HepG2 (cell line): ENCODE measurements around the gene RTCA. TPM values are rescaled to one million over a fixed set of nuclear protein-coding genes. Genes with fewer than 3 reads are reported as not detected.
"Not testable (repeated sequence)": the region's sequence is repeated elsewhere in the genome, so short reads cannot be mapped to it uniquely, and the experiment has no call there.

Source experiments
- ATAC-seq: fragments of 200-7000 bp; cut with Tn5 transposase; 3 replicates; pipeline ENCODE4 v1.9.1; 2020; ENCODE audit warnings: mild to moderate bottlenecking, moderate library complexity
- BruUV-seq: library from RNA; stranded (reverse); fragments of 400-500 nt; replicated peaks from 2 replicates; lab custom pipeline; 2021; lab: Mats Ljungman, UMichigan
- CTCF ChIA-PET: fragments of 300-600 bp; formaldehyde crosslinking; extraction: SDS; loops from one replicate; lab custom pipeline; 2021; ENCODE audit warnings: low total read pairs, inconsistent platforms, low intra/inter-chr PET ratio; lab: Yijun Ruan, JAX
- POLR2A ChIA-PET: fragments of 350-600 bp; sonication (Branson Sonifier 250); formaldehyde crosslinking; loops from one replicate; lab custom pipeline; 2020; ENCODE audit warnings: antibody characterized with exemption, inconsistent platforms; lab: Yijun Ruan, JAX
- DNase-seq: peaks from one replicate; pipeline ENCODE4 v3.0.0-alpha.2; 2015; ENCODE audit warnings: low spot score
- FAIRE-seq: peaks from 3 replicates; lab custom pipeline; 2011; peaks lifted over from hg19 to GRCh38; lab: Jason Lieb, UNC
- H2AFZ ChIP-seq: one replicate; pipeline ENCODE4 v1.6.1; 2011; ENCODE audit warnings: low read length, inconsistent platforms
- H3K27ac ChIP-seq: fragments of 300-600 bp; 3 replicates; pipeline ENCODE4 v1.8.0; 2011; ENCODE audit warnings: mixed run types, mild to moderate bottlenecking, mixed read lengths, low read length, inconsistent platforms; ENCODE audit not compliant: insufficient read depth; ENCODE audit errors: extremely low read length
- H3K27me3 ChIP-seq, 2 experiments: fragments of 200-600 bp in 1 of 2; 2 replicates in 1 of 2; 3 replicates in 1 of 2; pipeline versions ENCODE4 v1.6.0 to v1.8.0; 2011; ENCODE audit warnings: low read length in 2 of 2, mild to moderate bottlenecking in 2 of 2, moderate library complexity in 2 of 2, inconsistent platforms in 1 of 2; ENCODE audit not compliant: insufficient read depth in 2 of 2, control insufficient read depth in 1 of 2
- H3K36me3 ChIP-seq, 2 experiments: fragments of 200-600 bp in 1 of 2; replicated peaks in 1 of 2; 2 replicates in 1 of 2; 3 replicates in 1 of 2; pipeline versions ENCODE4 v1.5.1 to v1.8.0; 2011; ENCODE audit warnings: low read length in 2 of 2, inconsistent platforms in 1 of 2; ENCODE audit not compliant: insufficient read depth in 2 of 2, control insufficient read depth in 1 of 2
- H3K4me1 ChIP-seq: 2 replicates; pipeline ENCODE4 v1.5.1; 2012; ENCODE audit warnings: low read length, inconsistent platforms; ENCODE audit not compliant: insufficient read depth
- H3K4me2 ChIP-seq: 2 replicates; pipeline ENCODE4 v1.6.0; 2011; ENCODE audit warnings: low read depth, low read length, inconsistent platforms
- H3K4me3 ChIP-seq, 3 experiments: fragments of 200-600 bp in 1 of 3; sonication (generic), shearing (Covaris generic) in 1 of 3; replicated peaks in 1 of 3; 2 replicates each; pipeline ENCODE4 v1.5.1; 2011 to 2016; ENCODE audit warnings: low read length in 3 of 3, inconsistent platforms in 2 of 3, low read depth in 2 of 3, mild to moderate bottlenecking in 2 of 3, control low read depth in 1 of 3, mixed read lengths in 1 of 3; ENCODE audit not compliant: insufficient read depth in 1 of 3
- H3K79me2 ChIP-seq: one replicate; pipeline ENCODE4 v1.6.1; 2011; ENCODE audit warnings: low read length, inconsistent platforms; ENCODE audit not compliant: insufficient read depth
- H3K9ac ChIP-seq: 2 replicates; pipeline ENCODE4 v1.6.0; 2011; ENCODE audit warnings: mild to moderate bottlenecking, low read depth, low read length, inconsistent platforms; ENCODE audit not compliant: insufficient read depth
- H3K9me3 ChIP-seq: 2 replicates; pipeline ENCODE4 v1.5.1; 2012; ENCODE audit warnings: mild to moderate bottlenecking, low read length
- H4K20me1 ChIP-seq: 2 replicates; pipeline ENCODE4 v1.6.0; 2011; ENCODE audit warnings: inconsistent platforms, mild to moderate bottlenecking, low read length, moderate library complexity; ENCODE audit not compliant: insufficient read depth
- AGO2 ChIP-seq: fragments of 200-400 bp; formaldehyde crosslinking; optimal IDR thresholded peaks from 2 replicates; pipeline ENCODE3; 2017; ENCODE audit warnings: mild to moderate bottlenecking, low read depth, low read length, moderate library complexity
- CHD2 ChIP-seq: IDR thresholded peaks from 2 replicates; pipeline ENCODE4 v1.6.1; 2011; ENCODE audit warnings: low read depth, low read length, improper control_type of control experiment
- HOXA7 ChIP-seq: sonication (generic); formaldehyde crosslinking; IDR thresholded peaks from 2 replicates; pipeline ENCODE4 v1.8.1; 2022; ENCODE audit warnings: mild to moderate bottlenecking, missing genetic modification reagents, moderate library complexity
- KDM2A ChIP-seq: sonication (generic); formaldehyde crosslinking; IDR thresholded peaks from 2 replicates; pipeline ENCODE4 v1.4.0; 2020; ENCODE audit warnings: low read depth, missing genetic modification reagents, borderline replicate concordance
- ZBTB7B ChIP-seq: sonication (generic); formaldehyde crosslinking; IDR thresholded peaks from 2 replicates; pipeline ENCODE4 v1.4.0; 2020; ENCODE audit warnings: missing genetic modification reagents
- ZNF136 ChIP-seq: sonication (generic); formaldehyde crosslinking; IDR thresholded peaks from 2 replicates; pipeline ENCODE4 v1.8.1; 2022; ENCODE audit warnings: low read depth, mild to moderate bottlenecking, moderate library complexity, missing genetic modification reagents
- ZNF180 ChIP-seq: sonication (generic); formaldehyde crosslinking; IDR thresholded peaks from 2 replicates; pipeline ENCODE4 v1.4.0; 2020; ENCODE audit warnings: low read depth, missing genetic modification reagents, borderline replicate concordance
- ZNF383 ChIP-seq: sonication (generic); formaldehyde crosslinking; IDR thresholded peaks from 2 replicates; pipeline ENCODE4 v1.4.0; 2020; ENCODE audit warnings: missing genetic modification reagents, mild to moderate bottlenecking, borderline replicate concordance
- ZNF564 ChIP-seq: sonication (generic); formaldehyde crosslinking; IDR thresholded peaks from 2 replicates; pipeline ENCODE4 v1.8.1; 2023; ENCODE audit warnings: mild to moderate bottlenecking, missing genetic modification reagents
- ZNF781 ChIP-seq: sonication (generic); formaldehyde crosslinking; IDR thresholded peaks from 2 replicates; pipeline ENCODE4 v1.5.1; 2020; ENCODE audit warnings: borderline replicate concordance, mild to moderate bottlenecking, missing genetic modification reagents; ENCODE audit errors: not compliant biosample characterization
- WGBS: methylation state at CpG from one replicate; pipeline ENCODE4 v1.1.6; 2017; ENCODE audit warnings: low lambda C conversion rate; 5-methylcytosine and 5-hydroxymethylcytosine counted together
- in situ Hi-C: cut with HindIII; loops from 2 replicates; pipeline ENCODE4 v1.10.0; 2017; ENCODE audit warnings: low pct_unique_long_range_greater_than_20kb; ENCODE audit not compliant: extremely low pct_ligation_motif_present
- intact Hi-C: fragments of 100-400 bp; cut with micrococcal nuclease; formaldehyde crosslinking; loops from one replicate; pipeline ENCODE4 v1.10.0; 2022; ENCODE audit not compliant: unreplicated experiment
- polyA plus RNA-seq, 8 experiments: library from polyadenylated mRNA; depleted of rRNA in 3 of 8; stranded (reverse) in 7 of 8; unstranded in 1 of 8; fragments of >200 nt; fragmentation: Illumina TruSeq in 4 of 8; extraction: Trizol in 4 of 8; gene quantifications; 2 replicates each; pipeline versions ENCODE4 v1.2.1 to v1.2.3, GENCODE V29; 2011 to 2016; ENCODE audit warnings: low read depth in 4 of 8, missing spikeins in 1 of 8, mixed read lengths in 1 of 8; ENCODE audit not compliant: insufficient read depth in 1 of 8
- total RNA-seq, 5 experiments: library from RNA; depleted of rRNA; stranded (reverse); fragments of >200 nt; fragmentation: Illumina TruSeq; extraction: Trizol; gene quantifications; 2 replicates each; pipeline ENCODE4 v1.2.3, GENCODE V29; 2016; ENCODE audit warnings: low read depth in 1 of 5
- TF ChIP-seq, protein P1 (sequence below): sonication (generic); formaldehyde crosslinking; IDR thresholded peaks from 2 replicates; pipeline ENCODE4 v1.8.0; 2022; ENCODE audit warnings: mild to moderate bottlenecking, missing genetic modification reagents, borderline replicate concordance
- TF ChIP-seq, protein P2 (sequence below): sonication (generic); formaldehyde crosslinking; conservative IDR thresholded peaks from 2 replicates; pipeline ENCODE4 v1.8.0; 2022; ENCODE audit warnings: low read depth, missing genetic modification reagents
- TF ChIP-seq, protein P3 (sequence below): IDR thresholded peaks from 2 replicates; pipeline ENCODE4 v1.6.1; 2016; ENCODE audit warnings: low read depth, control low read depth
- TF ChIP-seq, protein P4 (sequence below): sonication (generic); formaldehyde crosslinking; IDR thresholded peaks from 2 replicates; pipeline ENCODE4 v1.8.0; 2022; ENCODE audit warnings: mild to moderate bottlenecking, missing genetic modification reagents, moderate library complexity

RTCA gene
- total and polyA plus RNA-seq, 2 of the 13 experiments (the other 11 are each of a cell fraction or from before 2014, with no cell fraction given): 22.7 to 31.0 TPM

DNA sequence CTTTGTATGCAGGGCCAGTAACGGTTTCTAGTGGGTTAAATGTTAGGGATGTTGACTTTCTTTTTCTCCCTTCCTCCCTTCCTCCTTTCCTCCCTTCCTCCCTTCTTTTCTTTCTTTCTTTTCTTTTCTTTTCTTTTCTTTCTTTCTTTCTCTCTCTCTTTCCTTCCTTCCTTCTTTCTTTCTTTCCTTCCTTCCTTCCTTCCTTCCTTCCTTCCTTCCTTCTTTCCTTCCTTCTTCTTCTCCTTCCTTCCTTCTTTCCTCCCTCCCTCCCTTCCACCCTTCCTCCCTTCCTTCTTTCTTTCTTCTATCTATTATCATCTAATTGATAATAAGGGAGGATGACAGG lies 60.3 kb downstream of the RTCA start:
- DNase-seq, H3K36me3 ChIP-seq, FAIRE-seq, intact Hi-C loops, BruUV-seq, H4K20me1 ChIP-seq, CTCF ChIA-PET, ATAC-seq, H3K9me3 ChIP-seq, H3K4me3 ChIP-seq, H3K27ac ChIP-seq, H2AFZ ChIP-seq, H3K27me3 ChIP-seq, H3K79me2 ChIP-seq, H3K4me2 ChIP-seq, POLR2A ChIA-PET, H3K9ac ChIP-seq, in situ Hi-C loops: not testable (repeated sequence)
- peaks cover 24% of the 10 kb centered on the region for H3K4me1 ChIP-seq
- 0% methylated on average over 1 of the region's 1 CpG for WGBS

DNA sequence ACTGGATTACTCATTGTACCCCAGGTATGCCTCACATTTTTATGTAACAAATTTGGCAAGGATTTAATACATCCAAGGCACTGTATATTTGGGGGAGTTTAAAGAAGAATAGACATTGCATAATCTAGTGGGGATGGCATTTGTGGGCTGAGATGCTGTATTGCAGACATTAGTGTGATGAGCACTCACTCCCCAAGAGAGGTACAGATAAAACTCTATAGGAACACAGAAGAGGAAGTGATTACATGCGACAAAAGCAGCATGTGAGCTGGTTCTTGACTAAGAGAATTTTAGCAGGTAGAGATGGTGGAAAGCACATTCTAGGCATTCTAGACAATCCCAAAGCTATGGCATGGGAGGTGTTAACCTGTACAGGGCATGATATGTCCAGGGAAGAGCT lies 62.1 kb downstream of the RTCA start:
- Histone ChIP-seq H4K20me1 (no peaks in the 10 kb centered on the region), H3K4me3 (no peak overlapping the region), H2AFZ (no peak overlapping the region), H3K9me3 (no peaks in the 10 kb centered on the region), H3K4me1 (peaks cover 6% of the 10 kb centered on the region), H3K79me2 (no peaks in the 10 kb centered on the region), H3K4me2 (no peak overlapping the region), H3K27ac (no peak overlapping the region), H3K27me3 (no peaks in the 10 kb centered on the region), H3K36me3 (no peaks in the 10 kb centered on the region), H3K9ac (no peak overlapping the region)
- BruUV-seq: no TSS peak
- ChIA-PET CTCF (no interaction called here), POLR2A (no interaction called here)
- no peak for ATAC-seq
- intact Hi-C loops: no loop called here
- in situ Hi-C loops: no loop called here
- no peak for DNase-seq
- no peak for FAIRE-seq
- 80% methylated on average over 1 of the region's 1 CpG for WGBS
- TF ChIP-seq, protein P1, sequence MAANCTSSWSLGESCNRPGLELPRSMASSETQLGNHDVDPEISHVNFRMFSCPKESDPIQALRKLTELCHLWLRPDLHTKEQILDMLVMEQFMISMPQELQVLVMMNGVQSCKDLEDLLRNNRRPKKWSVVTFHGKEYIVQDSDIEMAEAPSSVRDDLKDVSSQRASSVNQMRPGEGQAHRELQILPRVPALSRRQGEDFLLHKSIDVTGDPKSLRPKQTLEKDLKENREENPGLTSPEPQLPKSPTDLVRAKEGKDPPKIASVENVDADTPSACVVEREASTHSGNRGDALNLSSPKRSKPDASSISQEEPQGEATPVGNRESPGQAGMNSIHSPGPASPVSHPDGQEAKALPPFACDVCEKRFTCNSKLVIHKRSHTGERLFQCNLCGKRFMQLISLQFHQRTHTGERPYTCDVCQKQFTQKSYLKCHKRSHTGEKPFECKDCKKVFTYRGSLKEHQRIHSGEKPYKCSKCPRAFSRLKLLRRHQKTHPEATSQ (CRISPR knock-in tag): no peak
- TF ChIP-seq HOXA7 (CRISPR knock-in tag) (no peak), KDM2A (CRISPR knock-in tag) (no peak), ZNF564 (no peak), ZBTB7B (CRISPR knock-in tag) (no peak), CHD2 (no peak), ZNF136 (no peak), ZNF383 (CRISPR knock-in tag) (no peak), AGO2 (no peak), ZNF781 (no peak), ZNF180 (CRISPR knock-in tag) (no peak)
- TF ChIP-seq, protein P2, sequence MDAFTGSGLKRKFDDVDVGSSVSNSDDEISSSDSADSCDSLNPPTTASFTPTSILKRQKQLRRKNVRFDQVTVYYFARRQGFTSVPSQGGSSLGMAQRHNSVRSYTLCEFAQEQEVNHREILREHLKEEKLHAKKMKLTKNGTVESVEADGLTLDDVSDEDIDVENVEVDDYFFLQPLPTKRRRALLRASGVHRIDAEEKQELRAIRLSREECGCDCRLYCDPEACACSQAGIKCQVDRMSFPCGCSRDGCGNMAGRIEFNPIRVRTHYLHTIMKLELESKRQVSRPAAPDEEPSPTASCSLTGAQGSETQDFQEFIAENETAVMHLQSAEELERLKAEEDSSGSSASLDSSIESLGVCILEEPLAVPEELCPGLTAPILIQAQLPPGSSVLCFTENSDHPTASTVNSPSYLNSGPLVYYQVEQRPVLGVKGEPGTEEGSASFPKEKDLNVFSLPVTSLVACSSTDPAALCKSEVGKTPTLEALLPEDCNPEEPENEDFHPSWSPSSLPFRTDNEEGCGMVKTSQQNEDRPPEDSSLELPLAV (CRISPR knock-in tag): no peak
- TF ChIP-seq, protein P3, sequence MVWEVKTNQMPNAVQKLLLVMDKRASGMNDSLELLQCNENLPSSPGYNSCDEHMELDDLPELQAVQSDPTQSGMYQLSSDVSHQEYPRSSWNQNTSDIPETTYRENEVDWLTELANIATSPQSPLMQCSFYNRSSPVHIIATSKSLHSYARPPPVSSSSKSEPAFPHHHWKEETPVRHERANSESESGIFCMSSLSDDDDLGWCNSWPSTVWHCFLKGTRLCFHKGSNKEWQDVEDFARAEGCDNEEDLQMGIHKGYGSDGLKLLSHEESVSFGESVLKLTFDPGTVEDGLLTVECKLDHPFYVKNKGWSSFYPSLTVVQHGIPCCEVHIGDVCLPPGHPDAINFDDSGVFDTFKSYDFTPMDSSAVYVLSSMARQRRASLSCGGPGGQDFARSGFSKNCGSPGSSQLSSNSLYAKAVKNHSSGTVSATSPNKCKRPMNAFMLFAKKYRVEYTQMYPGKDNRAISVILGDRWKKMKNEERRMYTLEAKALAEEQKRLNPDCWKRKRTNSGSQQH (CRISPR knock-in tag): no peak
- TF ChIP-seq, protein P4, sequence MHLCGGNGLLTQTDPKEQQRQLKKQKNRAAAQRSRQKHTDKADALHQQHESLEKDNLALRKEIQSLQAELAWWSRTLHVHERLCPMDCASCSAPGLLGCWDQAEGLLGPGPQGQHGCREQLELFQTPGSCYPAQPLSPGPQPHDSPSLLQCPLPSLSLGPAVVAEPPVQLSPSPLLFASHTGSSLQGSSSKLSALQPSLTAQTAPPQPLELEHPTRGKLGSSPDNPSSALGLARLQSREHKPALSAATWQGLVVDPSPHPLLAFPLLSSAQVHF (CRISPR knock-in tag): no peak
